ENCODE results near the gene LIFR. TPM values are rescaled to one million over a fixed set of nuclear protein-coding genes. Genes with fewer than 3 reads are reported as not detected.

Gene LIFR
- total RNA-seq, 1 experiment from 2014 or later, result 10.6 TPM

GRCh38 chr5:38494763-38495162 lies 61.7 kb downstream of the LIFR start:
- ChIA-PET RAD21 (ENCODE audit: low non-redundant PET in 1 of 2, low total read pairs in 2 of 2, uncharacterized antibody in 2 of 2, unreplicated experiment in 2 of 2) (no interaction called here), CTCF (no interaction called here), POLR2A (no interaction called here)
- no peaks in the 10 kb centered on the region for H3K4me1 ChIP-seq (ENCODE audit: control insufficient read depth in 1 of 2, insufficient read depth in 2 of 2, low read length in 2 of 2)
- H3K27ac ChIP-seq (ENCODE audit: low read depth, low read length), result no peak overlapping the region
- no peak overlapping the region for H2AFZ ChIP-seq (ENCODE audit: low read depth, low read length, poor library complexity, severe bottlenecking)
- no TSS peak for BruUV-seq (replicated peaks)
- no peaks in the 10 kb centered on the region for H3K27me3 ChIP-seq (ENCODE audit: insufficient read depth, low read length)
- TF ChIP-seq ZFX (IDR thresholded peaks at IDR 0.05) (no peak), ZBTB33 (IDR thresholded peaks at IDR 0.05; ENCODE audit: extremely low read depth, insufficient replicate concordance, low read length) (no peak), ZNF274 (IDR thresholded peaks at IDR 0.05; ENCODE audit: low read depth, low read length) (no peak), POLR2A (IDR thresholded peaks at IDR 0.05; ENCODE audit: borderline replicate concordance, extremely low read depth, insufficient read depth, insufficient read length) (no peak), EZH2phosphoT487 (IDR thresholded peaks at IDR 0.05; ENCODE audit: borderline replicate concordance) (no peak), JUND (IDR thresholded peaks at IDR 0.05) (no peak), RAD21 (IDR thresholded peaks at IDR 0.05; ENCODE audit: low read depth) (no peak), EZH2 (IDR thresholded peaks at IDR 0.05) (no peak), ELF1 (IDR thresholded peaks at IDR 0.05; ENCODE audit: borderline replicate concordance, low read depth) (no peak)
- TF ChIP-seq, protein P1, sequence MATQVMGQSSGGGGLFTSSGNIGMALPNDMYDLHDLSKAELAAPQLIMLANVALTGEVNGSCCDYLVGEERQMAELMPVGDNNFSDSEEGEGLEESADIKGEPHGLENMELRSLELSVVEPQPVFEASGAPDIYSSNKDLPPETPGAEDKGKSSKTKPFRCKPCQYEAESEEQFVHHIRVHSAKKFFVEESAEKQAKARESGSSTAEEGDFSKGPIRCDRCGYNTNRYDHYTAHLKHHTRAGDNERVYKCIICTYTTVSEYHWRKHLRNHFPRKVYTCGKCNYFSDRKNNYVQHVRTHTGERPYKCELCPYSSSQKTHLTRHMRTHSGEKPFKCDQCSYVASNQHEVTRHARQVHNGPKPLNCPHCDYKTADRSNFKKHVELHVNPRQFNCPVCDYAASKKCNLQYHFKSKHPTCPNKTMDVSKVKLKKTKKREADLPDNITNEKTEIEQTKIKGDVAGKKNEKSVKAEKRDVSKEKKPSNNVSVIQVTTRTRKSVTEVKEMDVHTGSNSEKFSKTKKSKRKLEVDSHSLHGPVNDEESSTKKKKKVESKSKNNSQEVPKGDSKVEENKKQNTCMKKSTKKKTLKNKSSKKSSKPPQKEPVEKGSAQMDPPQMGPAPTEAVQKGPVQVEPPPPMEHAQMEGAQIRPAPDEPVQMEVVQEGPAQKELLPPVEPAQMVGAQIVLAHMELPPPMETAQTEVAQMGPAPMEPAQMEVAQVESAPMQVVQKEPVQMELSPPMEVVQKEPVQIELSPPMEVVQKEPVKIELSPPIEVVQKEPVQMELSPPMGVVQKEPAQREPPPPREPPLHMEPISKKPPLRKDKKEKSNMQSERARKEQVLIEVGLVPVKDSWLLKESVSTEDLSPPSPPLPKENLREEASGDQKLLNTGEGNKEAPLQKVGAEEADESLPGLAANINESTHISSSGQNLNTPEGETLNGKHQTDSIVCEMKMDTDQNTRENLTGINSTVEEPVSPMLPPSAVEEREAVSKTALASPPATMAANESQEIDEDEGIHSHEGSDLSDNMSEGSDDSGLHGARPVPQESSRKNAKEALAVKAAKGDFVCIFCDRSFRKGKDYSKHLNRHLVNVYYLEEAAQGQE (IDR thresholded peaks at IDR 0.05; ENCODE audit: low read depth), result no peak
- TF ChIP-seq, protein P2, sequence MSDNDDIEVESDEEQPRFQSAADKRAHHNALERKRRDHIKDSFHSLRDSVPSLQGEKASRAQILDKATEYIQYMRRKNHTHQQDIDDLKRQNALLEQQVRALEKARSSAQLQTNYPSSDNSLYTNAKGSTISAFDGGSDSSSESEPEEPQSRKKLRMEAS (IDR thresholded peaks at IDR 0.05), result no peak
- H3K4me3 ChIP-seq (replicated peaks in 1 of 2; ENCODE audit: low read depth in 1 of 2, low read length in 2 of 2), result no peak overlapping the region
- ATAC-seq (no peak), DNase-seq (ENCODE audit: low read depth, low spot score) (no peak)
- H3K79me2 ChIP-seq (ENCODE audit: insufficient read depth, low read length), result no peaks in the 10 kb centered on the region
- no peaks in the 10 kb centered on the region for H4K20me1 ChIP-seq (ENCODE audit: insufficient read depth)
- no peak overlapping the region for H3K4me2 ChIP-seq (ENCODE audit: low read length)
- intact Hi-C loops (cut with micrococcal nuclease), result no loop called here
- no peaks in the 10 kb centered on the region for H3K9me2 ChIP-seq (ENCODE audit: insufficient read depth)
- H3K9ac ChIP-seq (ENCODE audit: low read length), result no peak overlapping the region
- no peaks in the 10 kb centered on the region for H3K9me3 ChIP-seq (ENCODE audit: control insufficient read depth in 1 of 2, insufficient read depth in 1 of 2, low read depth in 1 of 2, low read length in 2 of 2)
- H3K36me3 ChIP-seq (ENCODE audit: control insufficient read depth in 1 of 2, insufficient read depth in 2 of 2, low read length in 2 of 2), result no peaks in the 10 kb centered on the region

All from HCT116 (cell line).